ENCODE results near the gene RCOR1.

RCOR1 gene

DNA sequence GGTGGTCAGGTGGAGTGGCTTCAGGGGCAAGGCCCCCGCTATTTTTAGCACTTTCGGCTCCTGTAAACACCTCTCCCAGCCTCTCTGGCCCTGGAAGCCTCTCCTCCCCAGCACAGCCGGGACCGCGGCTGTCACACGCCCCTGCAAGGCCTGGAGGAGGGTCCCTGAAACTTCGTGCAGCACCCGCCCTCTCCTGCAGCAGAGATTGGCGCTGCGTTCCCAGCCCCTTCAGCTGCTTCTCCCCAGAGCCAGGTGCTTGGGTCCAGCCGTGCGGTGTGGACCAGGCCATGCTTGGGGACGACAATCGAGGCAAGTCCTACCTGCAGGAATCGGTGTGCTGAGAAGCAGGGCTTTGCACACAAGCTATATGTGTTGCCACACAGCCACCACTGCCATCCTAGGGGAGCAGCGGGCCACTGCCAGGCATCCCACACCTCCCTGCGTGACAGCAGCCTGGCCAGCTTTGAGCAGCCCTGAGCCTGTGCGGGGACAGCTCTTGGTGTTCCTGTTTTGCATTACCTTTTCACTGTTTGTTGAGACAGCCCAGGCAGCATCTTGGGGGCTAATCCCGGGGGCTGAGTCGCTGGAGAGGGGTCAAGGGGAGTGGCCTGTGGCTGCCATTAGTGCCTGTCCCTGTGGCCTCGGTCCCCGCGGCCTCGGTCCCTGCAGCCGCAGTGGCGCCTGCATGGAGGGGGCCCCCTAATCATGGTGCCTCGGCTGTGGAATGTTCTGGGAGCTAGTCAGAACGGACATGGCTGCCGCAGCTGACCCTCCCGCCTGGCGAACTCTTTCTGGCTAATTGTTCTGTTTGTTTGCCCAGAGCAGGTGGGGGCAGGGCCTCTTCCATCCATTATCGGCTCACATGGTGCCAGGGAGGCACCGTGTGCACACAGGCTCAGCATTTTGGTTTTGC, 157.2 kb downstream of the RCOR1 start:
- no peak for DNase-seq (ENCODE audit: low spot score)
- no peak for TF ChIP-seq CTCF (conservative IDR thresholded peaks at IDR 0.05; ENCODE audit: low read depth)
- POLR2A ChIA-PET (ENCODE audit: low non-redundant PET): no interaction called here
- CTCF ChIA-PET: no interaction called here
- H3K27ac ChIP-seq: no peak overlapping the region

- ChIA-PET POLR2A (ENCODE audit: low non-redundant PET) (no interaction called here), CTCF (no interaction called here)
- no peak for DNase-seq (ENCODE audit: low spot score)
- no peak overlapping the region for H3K27ac ChIP-seq
- no peak for TF ChIP-seq CTCF (conservative IDR thresholded peaks at IDR 0.05; ENCODE audit: low read depth)
Observed at GRCh38 chr14:102750376-102750775, 157.9 kb downstream of the RCOR1 start.

GRCh38 chr14:102751088-102751487, 158.6 kb downstream of the RCOR1 start:
- no peak for TF ChIP-seq CTCF (conservative IDR thresholded peaks at IDR 0.05; ENCODE audit: low read depth)
- POLR2A ChIA-PET (ENCODE audit: low non-redundant PET): no interaction called here

GRCh38 chr14:102752239-102752847, 159.9 kb downstream of the RCOR1 start:
- no peak for TF ChIP-seq CTCF (conservative IDR thresholded peaks at IDR 0.05; ENCODE audit: low read depth)
- CTCF ChIA-PET: no interaction called here
- no peak overlapping the region for H3K27ac ChIP-seq
- no peak for DNase-seq (ENCODE audit: low spot score)
- POLR2A ChIA-PET (ENCODE audit: low non-redundant PET): no interaction called here

More at GRCh38 chr14:102751088-102751487, 158.6 kb downstream of the RCOR1 start:
- no peak overlapping the region for H3K27ac ChIP-seq
- DNase-seq (ENCODE audit: low spot score): no peak
- CTCF ChIA-PET: no interaction called here

GRCh38 chr14:102754370-102755262, 162.2 kb downstream of the RCOR1 start:
- H3K27ac ChIP-seq: no peak overlapping the region
- DNase-seq (ENCODE audit: low spot score): no peak
- POLR2A ChIA-PET (ENCODE audit: low non-redundant PET): no interaction called here
- CTCF ChIA-PET: interaction anchor here (0.6 kb wide), 1 partner anchor 11 kb away, joined by 3 read pairs; no protein-coding TSS in a partner anchor
- TF ChIP-seq CTCF (conservative IDR thresholded peaks at IDR 0.05; ENCODE audit: low read depth): no peak

GRCh38 chr14:102757646-102758045, 165.2 kb downstream of the RCOR1 start:
- TF ChIP-seq CTCF (conservative IDR thresholded peaks at IDR 0.05; ENCODE audit: low read depth): no peak
- no peak overlapping the region for H3K27ac ChIP-seq
- CTCF ChIA-PET: interaction anchor here (0.6 kb wide), 1 partner anchor 319 kb away, joined by 3 read pairs; no protein-coding TSS in a partner anchor
- no peak for DNase-seq (ENCODE audit: low spot score)
- POLR2A ChIA-PET (ENCODE audit: low non-redundant PET): no interaction called here
